HG03432 (cell line): ENCODE data around the gene TMEM63C.

Experiments
- ATAC-seq: cut with Tn5 transposase; IDR thresholded peaks from one replicate; pipeline ENCODE4 v1.9.1; 2021; ENCODE audit warnings: mild to moderate bottlenecking, moderate library complexity; ENCODE audit not compliant: unreplicated experiment

TMEM63C gene

GRCh38 chr14:77219591-77219990 lies 38.0 kb downstream of the TMEM63C start:
- ATAC-seq, result no peak

GRCh38 chr14:77220246-77221017 lies 38.8 kb downstream of the TMEM63C start:
- ATAC-seq, result no peak

GRCh38 chr14:77221241-77221871 lies 39.8 kb downstream of the TMEM63C start:
- ATAC-seq, result no peak

GRCh38 chr14:77222546-77223225 lies 41.1 kb downstream of the TMEM63C start:
- ATAC-seq, result no peak

GRCh38 chr14:77224212-77224611 lies 42.6 kb downstream of the TMEM63C start:
- no peak for ATAC-seq

GRCh38 chr14:77225254-77225653 lies 43.7 kb downstream of the TMEM63C start:
- no peak for ATAC-seq

GRCh38 chr14:77225892-77226557 lies 44.4 kb downstream of the TMEM63C start:
- no peak for ATAC-seq

GRCh38 chr14:77228056-77228455 lies 46.5 kb downstream of the TMEM63C start:
- ATAC-seq, result no peak

GRCh38 chr14:77230914-77231313 lies 49.3 kb downstream of the TMEM63C start:
- ATAC-seq, result no peak

GRCh38 chr14:77231721-77232120 lies 50.1 kb downstream of the TMEM63C start:
- no peak for ATAC-seq

- no peak for ATAC-seq
Observed at GRCh38 chr14:77236814-77237213, 55.2 kb downstream of the TMEM63C start.

- ATAC-seq, result no peak
Observed at GRCh38 chr14:77238356-77238755, 56.8 kb downstream of the TMEM63C start.

GRCh38 chr14:77238996-77239395 lies 57.4 kb downstream of the TMEM63C start:
- ATAC-seq, result no peak

- no peak for ATAC-seq
Observed at GRCh38 chr14:77239412-77239811, 57.8 kb downstream of the TMEM63C start.

- ATAC-seq, result no peak
Observed at GRCh38 chr14:77240336-77240915, 58.8 kb downstream of the TMEM63C start.

- no peak for ATAC-seq
Observed at GRCh38 chr14:77241955-77242354, 60.4 kb downstream of the TMEM63C start.

- no peak for ATAC-seq
Observed at GRCh38 chr14:77242752-77243151, 61.2 kb downstream of the TMEM63C start.

GRCh38 chr14:77243853-77244252 lies 62.3 kb downstream of the TMEM63C start:
- no peak for ATAC-seq

GRCh38 chr14:77245820-77246219 lies 64.2 kb downstream of the TMEM63C start:
- no peak for ATAC-seq

- ATAC-seq, result no peak
Observed at GRCh38 chr14:77246784-77247183, 65.2 kb downstream of the TMEM63C start.

- ATAC-seq, result no peak
Observed at GRCh38 chr14:77248666-77249065, 67.1 kb downstream of the TMEM63C start.
